COR-L47 (cell line): Measurements from ENCODE around the gene GTF2H2C_2.
"Not testable (repeated sequence)": the region's sequence is repeated elsewhere in the genome, so short reads cannot be mapped to it uniquely, and the experiment has no call there.

Experiments
- DNase-seq: peaks from one replicate; lab custom pipeline; 2025; lab: John Stamatoyannopoulos, UW

Gene GTF2H2C_2

DNA sequence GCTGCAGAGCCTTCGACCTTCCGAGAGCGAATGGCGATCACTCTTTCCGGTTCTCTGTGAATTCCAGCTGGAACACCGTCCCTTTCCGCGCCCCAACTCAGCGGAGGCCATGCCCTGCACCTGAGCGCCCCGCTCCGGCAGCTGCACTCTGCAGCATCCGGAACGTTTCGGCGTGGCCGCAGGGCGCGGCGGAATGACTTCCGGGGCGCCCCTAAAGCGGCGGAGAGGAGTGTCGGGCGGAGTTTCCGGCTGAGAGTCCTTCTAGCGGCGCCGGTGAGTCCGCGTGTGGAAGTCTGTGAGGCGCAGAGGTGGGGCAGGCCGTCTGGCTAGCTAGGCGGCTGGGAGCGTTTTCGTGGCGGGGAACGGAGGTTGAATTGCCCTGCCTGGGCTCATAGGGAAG, at the start of gene GTF2H2C_2:
GTF2H2C_2 (plus strand) TSS at position 252 of the 400 bp plus-strand sequence.
- not testable (repeated sequence) for DNase-seq

DNA sequence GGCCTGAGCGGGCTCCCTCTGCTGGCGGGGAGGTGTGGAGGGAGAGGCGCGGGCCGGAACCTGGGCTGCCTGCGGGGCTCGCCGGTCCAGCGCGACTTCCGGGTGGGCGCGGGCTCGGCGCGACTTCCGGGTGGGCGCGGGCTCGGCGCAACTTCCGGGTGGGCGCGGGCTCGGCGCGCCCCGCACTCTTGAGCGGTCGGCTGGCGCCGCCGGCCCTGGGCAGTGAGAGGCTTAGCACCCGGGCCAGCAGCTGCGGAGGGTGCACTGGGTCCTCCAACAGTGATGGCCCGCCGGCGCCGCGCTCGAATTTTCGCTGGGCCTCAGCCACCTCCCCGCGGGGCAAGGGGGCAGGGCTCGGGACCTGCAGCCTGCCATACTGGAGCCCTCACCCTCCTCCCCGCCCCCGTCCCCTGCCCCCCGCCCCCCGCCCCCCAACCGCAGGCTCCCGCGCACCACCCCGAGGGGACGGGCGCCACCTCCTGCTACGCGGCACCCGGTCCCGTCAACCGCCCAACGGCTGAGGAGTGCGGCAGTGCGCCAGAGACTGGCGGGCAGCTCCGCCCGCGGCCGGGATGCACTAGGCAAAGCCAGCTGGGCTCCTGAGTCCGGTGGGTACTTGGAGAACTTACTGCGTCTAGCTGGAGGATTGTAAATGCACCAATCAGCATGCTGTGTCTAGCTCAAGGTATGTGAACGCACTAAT, 14.0 kb upstream of the GTF2H2C_2 start:
- DNase-seq: not testable (repeated sequence)

DNA sequence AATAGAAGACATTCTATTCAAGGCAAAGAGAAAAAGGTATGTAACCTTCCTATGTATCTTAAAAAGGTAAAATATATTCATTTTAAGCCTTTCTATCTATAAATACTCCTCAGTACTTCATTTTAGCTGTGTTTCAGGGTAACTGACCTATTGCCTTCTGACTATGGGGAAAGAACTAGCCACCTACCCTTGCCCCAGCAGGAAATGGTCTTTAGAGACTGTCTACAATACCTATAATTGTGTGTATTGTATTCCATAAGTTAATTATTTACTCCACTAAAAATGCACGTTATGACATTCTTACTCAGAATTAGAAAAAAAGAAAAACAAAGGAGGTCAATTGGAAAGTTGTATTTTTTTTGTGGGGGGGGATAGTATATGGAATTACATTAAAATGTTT, 6.2 kb downstream of the GTF2H2C_2 start:
- DNase-seq: not testable (repeated sequence)

DNA sequence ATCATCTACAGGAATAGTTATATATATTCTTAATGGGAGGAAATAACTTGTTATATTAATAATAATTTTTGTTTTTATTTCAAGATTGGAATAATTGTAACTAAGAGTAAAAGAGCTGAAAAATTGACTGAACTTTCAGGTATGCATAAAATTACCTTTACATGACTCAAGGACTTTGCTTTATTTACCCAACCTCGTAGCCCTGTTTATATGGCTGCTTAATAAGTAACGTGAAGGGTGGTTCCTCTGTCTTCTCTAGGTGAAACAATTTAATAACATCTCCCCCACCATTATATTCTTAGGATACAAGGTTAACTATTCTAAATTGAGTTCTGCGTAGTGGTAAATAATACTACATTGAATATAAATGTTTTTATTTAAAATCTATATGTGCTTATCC, 8.0 kb downstream of the GTF2H2C_2 start:
- DNase-seq: not testable (repeated sequence)

DNA sequence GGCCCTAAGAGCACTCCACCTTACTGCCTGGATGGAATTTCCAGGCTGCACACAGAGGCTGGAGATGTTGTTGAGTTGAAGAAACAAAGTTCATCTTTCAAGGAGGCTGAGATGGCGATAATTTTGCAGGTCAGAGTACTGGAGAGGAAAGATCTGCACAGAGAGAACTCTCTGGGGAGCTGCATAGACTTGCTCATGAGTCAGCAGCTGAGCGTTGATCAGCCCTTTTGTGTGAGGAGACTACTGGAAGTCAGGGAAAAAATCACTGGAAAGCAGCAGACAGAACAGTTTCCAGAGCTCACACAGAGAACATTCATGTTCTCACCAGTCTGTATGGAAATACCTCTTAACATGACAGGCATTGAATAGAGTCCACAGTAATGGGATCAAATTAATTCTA, 23.4 kb downstream of the GTF2H2C_2 start:
- not testable (repeated sequence) for DNase-seq

DNA sequence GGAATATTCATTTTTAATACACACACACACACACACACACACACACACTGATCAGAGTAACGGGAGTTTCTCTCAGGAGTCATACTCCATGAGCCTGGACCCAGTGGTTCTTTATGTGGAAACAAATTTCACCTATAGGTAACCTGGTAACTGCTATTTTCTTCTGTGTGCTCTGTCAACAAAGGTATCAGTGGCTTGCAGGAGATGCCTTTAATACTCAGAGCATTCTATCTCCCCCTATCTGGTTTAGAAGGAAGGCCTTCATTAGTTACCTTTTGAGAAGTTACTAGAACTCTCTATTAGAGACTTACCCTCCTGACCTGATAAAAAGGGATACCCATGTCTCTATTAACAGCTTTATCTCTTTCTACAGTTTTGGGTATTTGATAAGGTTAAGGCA, 34.4 kb downstream of the GTF2H2C_2 start:
- not testable (repeated sequence) for DNase-seq

DNA sequence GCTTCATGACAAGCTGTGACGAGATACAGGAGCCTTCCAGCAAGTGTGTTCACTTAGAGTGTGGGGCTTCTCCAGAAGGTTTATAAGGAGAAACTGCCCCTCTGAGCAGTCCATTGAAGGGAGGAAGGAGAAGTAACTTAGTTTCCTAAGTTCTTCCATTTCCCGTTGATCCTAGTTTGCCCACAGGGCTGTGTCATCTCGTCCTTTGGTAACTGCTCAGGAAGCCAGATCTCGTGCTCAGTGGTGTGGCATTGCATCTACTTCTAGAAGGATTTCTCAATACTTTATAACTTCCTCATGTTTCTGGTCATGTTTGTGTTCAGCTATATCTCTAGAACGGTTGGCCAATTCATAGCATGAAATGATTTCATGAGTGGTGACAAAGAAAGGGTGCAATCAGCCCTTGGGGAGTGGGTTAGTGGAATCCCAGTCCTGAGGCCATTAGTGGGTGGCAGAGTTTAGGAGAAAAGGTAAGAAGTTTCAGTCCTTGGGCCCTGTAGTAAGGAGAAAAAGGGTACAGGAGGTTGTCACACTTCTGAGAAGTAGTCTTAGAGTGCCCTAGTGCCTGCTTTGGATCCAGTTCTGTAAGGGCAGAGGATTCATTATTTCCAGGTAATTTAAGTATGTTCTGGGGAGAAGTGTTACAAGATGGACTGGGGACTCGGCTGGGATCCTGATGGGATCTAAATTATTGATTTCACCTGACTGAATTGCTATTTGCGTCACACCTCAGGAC, 36.2 kb downstream of the GTF2H2C_2 start:
- not testable (repeated sequence) for DNase-seq

DNA sequence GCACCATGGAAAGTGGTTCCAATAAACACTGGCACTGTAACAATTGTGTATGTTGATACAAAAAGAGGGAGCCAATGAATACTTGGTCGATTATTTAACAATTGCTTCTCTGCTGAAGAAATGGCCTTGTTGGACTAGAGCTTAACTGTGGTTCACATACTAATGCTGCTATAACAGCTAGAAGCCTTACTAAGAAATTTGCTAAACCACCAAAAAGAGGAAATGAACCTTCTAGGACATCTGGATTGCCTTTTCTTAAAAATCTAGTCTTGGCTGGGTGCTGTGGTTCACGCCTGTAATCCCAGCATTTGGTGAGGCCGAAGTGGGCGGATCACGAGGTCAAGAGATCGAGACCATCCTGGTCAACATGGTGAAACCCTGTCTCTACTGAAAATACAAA, 41.9 kb downstream of the GTF2H2C_2 start:
- DNase-seq: not testable (repeated sequence)

DNA sequence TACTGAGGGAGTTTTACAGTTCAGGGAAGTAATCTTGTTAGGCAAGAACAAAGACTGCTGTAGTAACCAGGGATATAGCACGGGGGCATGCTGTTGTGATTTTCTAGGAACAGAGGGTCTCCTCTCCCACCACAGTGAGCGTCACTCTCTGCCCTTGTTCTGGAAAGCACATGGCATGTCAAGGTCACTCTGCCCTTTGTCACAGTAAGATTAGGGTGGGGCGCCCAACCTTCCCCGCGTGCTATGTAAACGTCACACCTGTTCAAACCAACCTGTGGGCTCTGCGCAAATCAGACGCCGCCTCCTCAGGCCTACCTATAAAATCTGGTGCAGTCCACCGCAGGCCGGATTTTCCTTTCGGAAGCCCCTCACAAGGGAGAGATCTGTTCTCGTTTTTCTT, 44.0 kb downstream of the GTF2H2C_2 start:
- DNase-seq: not testable (repeated sequence)

DNA sequence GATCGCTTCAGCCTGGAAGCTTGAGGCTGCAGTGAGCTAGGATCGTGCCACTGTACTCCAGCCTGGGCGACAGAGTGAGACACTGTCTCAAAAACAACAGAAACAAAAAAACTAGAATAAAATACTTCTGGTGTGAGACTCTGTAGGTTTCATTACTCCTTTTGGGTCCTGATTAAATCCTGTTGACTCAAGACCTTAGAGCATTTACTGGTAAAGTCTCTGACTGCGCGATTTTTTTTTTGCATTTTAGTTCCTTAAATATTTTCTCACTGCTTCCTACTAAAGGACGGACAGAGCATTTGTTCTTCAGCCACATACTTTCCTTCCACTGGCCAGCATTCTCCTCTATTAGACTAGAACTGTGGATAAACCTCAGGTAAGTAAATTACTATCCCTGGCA, 46.8 kb downstream of the GTF2H2C_2 start:
- not testable (repeated sequence) for DNase-seq

DNA sequence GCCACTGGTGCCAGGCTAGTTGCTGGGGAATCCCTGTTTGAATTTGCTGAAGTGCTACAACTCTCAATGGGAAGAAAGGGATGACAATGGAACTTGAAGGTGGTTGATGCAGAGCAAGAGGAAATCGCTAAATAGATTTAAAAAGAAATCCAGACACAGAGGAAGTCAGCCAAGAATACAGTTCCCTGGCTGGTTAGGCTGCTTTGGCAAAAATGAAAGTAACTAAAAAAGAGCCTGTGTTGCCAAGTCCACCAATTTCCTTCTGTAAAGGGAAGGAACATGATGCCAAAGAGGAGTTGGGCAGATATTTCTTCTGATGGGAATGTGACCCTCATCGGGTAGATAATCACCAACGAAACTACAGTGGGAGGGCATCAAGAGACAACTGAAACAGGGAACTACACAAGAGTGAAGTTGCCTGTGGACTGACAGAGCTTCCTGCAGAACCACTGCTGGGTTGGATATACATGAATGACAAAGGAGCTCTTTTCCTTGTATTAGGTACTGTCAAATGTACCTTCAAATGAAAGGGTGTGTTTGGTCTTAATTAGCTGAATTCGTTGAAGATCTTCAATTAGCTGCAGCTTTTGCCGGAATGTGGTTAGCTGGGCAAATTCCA, 49.0 kb downstream of the GTF2H2C_2 start:
- DNase-seq: not testable (repeated sequence)

DNA sequence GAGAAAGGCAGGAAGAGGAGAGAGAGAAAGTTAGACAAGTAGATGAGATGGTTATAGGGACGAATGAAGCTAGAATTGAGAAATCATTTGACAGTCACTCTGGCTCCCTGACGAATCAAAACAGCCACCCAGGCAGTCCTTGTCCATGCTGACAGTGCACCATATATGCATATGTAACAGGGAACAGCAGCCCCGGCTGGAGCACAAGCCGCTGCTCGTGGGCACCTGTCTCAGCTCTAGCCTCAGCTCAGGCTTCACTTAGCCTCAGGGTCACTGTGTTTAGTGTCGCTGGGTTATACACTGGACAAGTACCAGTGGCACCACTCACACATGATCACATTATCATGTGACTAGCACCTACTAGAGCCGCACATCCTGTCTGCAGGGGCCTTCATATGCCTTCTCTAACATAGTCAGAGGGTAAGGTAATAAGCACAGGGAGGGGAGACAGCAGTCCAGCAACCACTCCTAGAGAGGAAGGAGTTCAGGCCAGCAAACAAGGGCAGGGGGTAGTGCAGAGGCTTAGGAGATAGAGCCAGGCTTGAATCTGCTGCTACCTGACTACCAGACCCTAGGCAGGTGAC, 54.9 kb downstream of the GTF2H2C_2 start:
- not testable (repeated sequence) for DNase-seq
